Heart left ventricle (tissue), 13 donors: Measurements from ENCODE around the gene TMEM52.

Experiments
- POLR2A ChIP-seq, 2 donors: fragments of 450-650 bp; IDR thresholded peaks; one replicate each; pipeline ENCODE4 v1.6.1; 2017; ENCODE audit warnings: antibody characterized with exemption in 2 of 2, mild to moderate bottlenecking in 2 of 2, moderate library complexity in 2 of 2
- TF ChIP-seq, protein P1 (sequence below), 12 donors: fragments of 200-600 bp; sonication (generic) in 4 of 12; IDR thresholded peaks; one replicate each; pipeline versions ENCODE4 v1.5.0 to v1.8.0; 2018 to 2022; ENCODE audit warnings: antibody characterized with exemption in 12 of 12, mild to moderate bottlenecking in 5 of 12
- donor health status: ischemic (EF 13 %, LVEDD 7.1; RV severe dilation, severe dysfunction).
- donor health status: DM: no; HTN: yes; CAD: no.
- donor health status: DM: no; HTN: no; CAD: no.
- donor health status: ischemic (EF 25% LVEDD 6.9; RV normal size, moderate dysfunction).
- donor health status: ischemic (EF 25% LVEDD 5.7; RV mildly dilated, moderate dysfunction).
- donor health status: ischemic (EF 35%, LVEDD 5.7; RV mildly dilated, moderate dysfunction).
- donor health status: nonischemic (EF 11% LVEDD 7.7; RV severe dilation, severe dysfunction).
- donor health status: DM: yes; HTN: yes; CAD: no.
- donor health status: PGD.
- donor health status: ischemic (EF 29% LVEDD 5.4; RV normal size, mild dysfunction).
- donor health status: nonischemic (EF 23%, LVEDD 6.1; RV moderate dilation, normal function).

DNA sequence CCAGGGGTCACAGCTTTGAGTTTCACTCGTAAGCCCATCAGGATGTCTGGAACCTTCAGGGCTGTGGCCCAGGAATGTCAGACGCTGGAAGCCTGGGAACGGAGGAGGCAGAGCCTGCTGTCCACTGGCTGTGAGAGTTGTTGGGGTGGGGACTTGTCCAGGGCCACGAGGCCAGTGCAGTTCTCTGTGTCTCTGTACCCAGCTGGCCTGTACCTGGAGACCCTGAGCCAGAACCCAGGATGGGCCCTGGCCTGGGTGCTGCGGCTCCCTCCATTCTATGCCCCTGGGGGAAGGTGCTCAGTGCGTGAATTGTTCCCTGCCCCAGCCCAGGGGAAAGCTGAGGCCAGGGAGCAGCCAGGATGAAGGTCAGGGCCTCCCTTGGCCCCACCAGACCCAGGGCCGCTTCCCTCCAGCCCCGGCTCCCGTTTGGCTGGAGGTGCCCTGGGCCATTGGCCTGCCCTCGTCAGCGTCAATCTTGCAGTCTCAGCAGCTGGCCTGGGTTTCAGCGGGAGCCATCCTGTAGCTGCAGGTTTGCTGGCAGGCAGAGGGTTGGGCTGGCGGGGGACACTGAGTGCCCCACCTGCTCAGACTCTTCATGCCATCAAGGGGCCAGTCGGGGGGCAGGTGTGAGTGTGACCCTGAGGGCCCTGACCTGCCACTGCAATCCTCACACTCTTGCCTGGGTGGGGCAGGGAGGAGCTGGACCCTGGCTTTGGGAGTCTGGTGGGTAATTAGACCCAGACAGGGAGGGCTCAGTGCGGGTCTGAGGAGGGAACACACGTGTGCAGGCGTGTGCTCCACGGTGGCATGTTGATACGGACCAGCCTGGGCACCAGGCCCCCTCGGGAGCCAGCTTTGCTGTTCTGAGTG lies 4.7 kb downstream of the TMEM52 start:
- TF ChIP-seq, protein P1, sequence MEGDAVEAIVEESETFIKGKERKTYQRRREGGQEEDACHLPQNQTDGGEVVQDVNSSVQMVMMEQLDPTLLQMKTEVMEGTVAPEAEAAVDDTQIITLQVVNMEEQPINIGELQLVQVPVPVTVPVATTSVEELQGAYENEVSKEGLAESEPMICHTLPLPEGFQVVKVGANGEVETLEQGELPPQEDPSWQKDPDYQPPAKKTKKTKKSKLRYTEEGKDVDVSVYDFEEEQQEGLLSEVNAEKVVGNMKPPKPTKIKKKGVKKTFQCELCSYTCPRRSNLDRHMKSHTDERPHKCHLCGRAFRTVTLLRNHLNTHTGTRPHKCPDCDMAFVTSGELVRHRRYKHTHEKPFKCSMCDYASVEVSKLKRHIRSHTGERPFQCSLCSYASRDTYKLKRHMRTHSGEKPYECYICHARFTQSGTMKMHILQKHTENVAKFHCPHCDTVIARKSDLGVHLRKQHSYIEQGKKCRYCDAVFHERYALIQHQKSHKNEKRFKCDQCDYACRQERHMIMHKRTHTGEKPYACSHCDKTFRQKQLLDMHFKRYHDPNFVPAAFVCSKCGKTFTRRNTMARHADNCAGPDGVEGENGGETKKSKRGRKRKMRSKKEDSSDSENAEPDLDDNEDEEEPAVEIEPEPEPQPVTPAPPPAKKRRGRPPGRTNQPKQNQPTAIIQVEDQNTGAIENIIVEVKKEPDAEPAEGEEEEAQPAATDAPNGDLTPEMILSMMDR (IDR thresholded peaks at IDR 0.05) = no peak
- no peak for TF ChIP-seq POLR2A (IDR thresholded peaks at IDR 0.05)
